ENCODE results near the gene MIS18A. TPM values are rescaled to one million over a fixed set of nuclear protein-coding genes. Genes with fewer than 3 reads are reported as not detected.
"Not testable (repeated sequence)": the region's sequence is repeated elsewhere in the genome, so short reads cannot be mapped to it uniquely, and the experiment has no call there.

Gene MIS18A, protein sequence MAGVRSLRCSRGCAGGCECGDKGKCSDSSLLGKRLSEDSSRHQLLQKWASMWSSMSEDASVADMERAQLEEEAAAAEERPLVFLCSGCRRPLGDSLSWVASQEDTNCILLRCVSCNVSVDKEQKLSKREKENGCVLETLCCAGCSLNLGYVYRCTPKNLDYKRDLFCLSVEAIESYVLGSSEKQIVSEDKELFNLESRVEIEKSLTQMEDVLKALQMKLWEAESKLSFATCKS
- 7.2 TPM for total RNA-seq

DNA sequence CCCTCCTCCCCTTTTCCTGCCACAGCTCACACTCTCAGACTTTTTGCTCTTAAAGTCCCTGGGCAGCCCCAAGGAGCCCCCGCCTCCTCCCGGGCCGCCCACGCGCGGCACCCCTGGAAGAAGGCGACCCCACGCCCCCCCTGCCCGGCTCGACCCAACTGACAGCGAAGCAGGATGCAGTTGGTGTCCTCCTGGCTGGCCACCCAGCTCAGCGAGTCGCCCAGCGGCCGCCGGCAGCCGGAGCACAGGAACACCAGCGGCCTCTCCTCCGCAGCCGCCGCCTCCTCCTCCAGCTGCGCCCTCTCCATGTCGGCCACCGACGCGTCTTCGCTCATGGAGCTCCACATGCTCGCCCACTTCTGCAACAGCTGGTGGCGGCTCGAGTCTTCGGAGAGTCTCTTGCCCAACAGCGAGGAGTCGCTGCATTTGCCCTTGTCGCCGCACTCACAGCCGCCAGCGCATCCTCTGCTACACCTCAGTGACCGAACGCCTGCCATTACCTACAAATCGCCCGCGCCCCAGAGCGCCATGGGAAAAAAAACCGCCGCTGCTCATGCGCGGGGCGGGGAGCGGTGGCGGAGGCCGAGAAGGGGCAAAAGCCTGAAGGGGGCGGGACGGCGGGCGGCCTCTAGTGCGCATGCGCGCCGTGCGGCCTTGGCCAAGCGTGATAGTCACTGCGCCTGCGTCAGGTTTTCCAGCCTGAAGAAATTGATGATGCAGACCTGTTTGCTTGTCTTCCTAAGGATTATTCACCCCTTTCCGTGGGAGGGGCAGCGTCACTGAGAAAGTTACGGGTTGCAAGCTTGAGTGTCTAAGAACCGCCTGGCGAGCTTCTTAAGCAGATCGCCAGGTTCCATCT, at the start of gene MIS18A:
Gene MIS18A (minus strand): TSS at position 532 of the 859 bp plus-strand sequence. CDS start 35 bp downstream, at position 497.
- DNase-seq: peak; percentile 99

DNA sequence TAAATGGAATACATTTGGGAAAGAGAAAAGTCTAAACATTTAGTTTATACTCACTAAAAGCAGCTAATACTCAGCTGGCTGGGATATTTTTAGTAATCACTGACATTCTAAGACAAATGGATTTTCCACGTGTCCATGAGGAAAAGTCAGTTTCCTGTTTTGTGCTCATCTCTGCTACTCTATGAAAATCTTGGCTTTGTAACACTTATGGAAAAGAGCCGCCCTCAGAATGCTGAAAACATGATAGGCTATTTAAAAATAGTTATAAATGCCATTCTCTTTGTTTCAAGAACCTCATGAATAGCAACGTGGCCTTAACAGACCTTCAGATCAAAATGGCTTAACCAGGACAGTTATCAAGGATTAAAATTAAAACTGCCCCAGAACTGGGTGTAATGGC, 49.7 kb upstream of the MIS18A start:
- DNase-seq: no peak

DNA sequence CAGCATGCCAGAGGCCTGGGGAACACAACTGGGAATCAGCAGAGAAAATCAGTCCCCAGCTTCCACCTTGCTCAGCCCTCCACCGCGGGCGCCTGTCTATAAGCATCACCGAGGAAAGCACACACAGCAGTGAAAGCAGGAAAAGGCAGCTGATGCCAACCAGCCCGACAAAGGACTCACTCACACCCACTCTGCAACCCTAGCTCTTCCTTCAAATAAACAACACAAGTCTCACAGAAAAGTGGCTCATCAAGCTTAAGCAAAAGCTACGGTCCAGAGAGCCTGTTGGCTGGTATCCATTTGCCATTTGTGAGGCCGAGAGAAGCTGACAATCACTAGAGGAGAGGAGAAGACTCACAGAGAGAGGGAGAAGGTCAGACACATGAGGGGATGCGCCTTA, 46.9 kb upstream of the MIS18A start:
- DNase-seq: no peak

DNA sequence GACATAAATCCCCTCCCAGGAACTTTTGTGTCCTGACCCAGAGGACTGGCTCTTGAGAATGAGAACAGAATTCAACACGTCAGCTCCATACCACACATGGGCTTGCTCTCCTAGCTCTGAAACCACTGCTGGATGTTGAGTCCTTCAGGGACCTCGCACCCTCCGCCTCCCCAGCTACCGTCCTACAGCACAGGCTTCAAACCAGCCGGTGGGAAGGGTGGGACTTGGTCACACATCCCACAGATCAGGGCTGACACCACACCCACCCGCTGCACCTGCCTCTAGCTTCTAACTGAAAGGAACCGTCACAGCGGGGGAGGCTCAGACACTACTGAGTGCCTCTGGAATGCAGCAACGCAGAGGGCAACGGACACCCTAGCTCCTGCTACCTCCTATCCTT, 43.8 kb upstream of the MIS18A start:
- DNase-seq: no peak

DNA sequence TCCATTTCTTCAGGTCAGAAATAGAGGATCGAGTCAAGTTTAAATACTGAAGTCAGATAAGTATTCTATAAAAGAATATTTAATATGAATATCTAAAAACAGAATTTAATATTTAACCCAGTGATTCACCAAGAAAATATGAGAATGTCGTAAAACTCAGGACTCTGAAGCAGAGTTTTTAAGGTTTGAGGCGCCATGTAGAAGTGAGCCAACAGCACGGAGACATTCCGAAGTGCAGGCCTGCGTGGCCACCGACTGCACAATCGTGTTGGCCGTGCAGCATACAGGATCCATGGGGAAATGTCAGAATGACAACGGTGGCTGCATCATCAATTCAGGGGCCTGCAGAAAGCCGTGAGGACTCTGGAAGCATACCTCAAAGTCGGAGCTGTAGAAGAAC, 43.3 kb upstream of the MIS18A start:
- no peak for DNase-seq

DNA sequence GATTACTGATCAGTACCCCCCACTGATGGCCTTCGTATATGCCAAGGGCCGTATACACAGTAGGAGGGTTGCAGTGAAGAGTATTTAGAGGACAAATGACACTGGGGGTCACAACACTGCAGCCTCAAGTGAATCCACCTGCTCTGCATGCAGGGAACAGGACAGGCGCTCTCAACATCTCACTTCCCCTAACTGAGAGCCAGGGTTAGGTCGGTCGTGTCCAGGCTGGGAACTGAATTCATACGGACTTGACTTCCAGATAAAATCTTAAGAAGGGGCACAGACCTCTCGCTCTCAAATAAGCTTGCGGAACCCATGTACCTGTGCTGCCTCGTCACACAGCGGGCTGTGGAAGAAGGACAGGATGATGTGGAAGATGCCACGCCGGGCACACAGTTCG, 42.6 kb upstream of the MIS18A start:
- no peak for DNase-seq

DNA sequence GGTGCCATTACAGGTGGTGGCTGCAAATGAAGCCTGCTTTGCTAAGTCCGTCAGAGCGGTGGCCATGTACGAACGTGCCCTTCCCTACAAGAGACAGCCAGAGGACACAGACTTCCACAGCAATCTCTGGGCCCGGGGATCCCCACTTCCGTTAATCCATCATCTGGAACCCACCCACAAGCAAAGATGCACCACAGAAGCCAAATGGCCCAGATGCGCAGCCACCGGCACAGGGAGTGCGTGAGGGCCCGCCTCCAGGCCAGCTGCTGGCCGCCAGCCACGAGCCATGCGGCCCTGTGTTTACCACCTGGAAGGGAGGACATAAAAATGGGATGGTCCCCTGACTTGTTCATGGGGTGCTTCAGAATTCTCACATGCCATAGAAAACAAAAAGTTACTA, 41.9 kb upstream of the MIS18A start:
- no peak for DNase-seq

DNA sequence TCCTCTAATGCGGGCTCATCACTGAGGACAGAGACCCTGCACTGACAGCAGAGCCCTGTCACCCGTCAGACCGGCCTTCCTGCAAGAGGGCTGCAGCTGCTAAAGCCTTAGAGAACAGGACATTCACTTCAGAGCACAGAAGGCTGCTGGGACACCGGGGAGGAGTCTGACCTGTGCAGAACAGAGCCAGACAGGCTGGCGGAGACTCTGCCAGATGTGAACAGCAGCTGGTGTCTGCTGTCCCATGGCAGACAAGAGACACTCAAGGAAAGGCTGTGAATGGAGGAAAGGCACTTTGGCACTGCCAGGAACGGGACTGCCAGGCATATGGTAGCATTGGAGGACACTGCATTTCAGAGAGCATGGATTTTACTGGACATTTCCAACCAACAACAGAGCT, 41.2 kb upstream of the MIS18A start:
- DNase-seq: peak; percentile 36

DNA sequence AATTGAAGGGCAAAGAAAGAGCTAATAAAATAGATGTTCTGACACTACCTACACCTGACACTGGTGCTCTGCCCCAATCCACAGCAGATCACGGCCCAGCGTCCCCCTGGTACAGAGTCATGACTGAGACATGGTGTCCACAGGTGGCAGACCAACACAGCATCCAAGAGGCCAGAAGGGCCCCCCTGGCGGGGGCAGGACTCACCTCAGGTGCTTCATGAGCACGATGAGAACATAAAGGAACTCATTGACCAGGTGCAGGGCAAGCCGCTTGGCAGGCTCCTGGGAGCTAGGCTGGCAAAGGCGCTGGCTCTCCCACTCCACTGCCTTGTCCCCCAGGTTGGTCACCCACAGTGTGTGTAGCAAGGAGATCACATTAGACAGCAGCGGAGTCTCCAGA, 40.2 kb upstream of the MIS18A start:
- no peak for DNase-seq

DNA sequence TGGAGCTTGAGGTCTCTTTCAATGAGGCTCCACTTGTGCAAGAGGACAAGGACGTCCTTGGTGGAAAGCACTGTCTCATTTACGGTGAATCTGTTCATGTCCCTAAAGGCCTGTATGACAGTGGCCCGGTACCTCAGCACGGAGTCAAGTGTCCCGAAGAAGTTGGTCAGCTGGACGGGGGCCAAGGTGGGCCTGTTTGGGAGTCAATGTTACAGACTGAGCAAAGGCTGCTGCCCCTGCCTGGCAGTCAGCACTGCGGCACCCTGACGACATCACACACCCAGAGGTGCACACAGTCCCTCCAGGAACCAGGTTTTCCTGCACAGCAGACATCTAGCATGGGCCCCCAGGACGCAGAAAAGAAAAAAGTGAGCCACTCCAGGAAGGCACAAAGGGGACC, 38.9 kb upstream of the MIS18A start:
- DNase-seq: no peak

DNA sequence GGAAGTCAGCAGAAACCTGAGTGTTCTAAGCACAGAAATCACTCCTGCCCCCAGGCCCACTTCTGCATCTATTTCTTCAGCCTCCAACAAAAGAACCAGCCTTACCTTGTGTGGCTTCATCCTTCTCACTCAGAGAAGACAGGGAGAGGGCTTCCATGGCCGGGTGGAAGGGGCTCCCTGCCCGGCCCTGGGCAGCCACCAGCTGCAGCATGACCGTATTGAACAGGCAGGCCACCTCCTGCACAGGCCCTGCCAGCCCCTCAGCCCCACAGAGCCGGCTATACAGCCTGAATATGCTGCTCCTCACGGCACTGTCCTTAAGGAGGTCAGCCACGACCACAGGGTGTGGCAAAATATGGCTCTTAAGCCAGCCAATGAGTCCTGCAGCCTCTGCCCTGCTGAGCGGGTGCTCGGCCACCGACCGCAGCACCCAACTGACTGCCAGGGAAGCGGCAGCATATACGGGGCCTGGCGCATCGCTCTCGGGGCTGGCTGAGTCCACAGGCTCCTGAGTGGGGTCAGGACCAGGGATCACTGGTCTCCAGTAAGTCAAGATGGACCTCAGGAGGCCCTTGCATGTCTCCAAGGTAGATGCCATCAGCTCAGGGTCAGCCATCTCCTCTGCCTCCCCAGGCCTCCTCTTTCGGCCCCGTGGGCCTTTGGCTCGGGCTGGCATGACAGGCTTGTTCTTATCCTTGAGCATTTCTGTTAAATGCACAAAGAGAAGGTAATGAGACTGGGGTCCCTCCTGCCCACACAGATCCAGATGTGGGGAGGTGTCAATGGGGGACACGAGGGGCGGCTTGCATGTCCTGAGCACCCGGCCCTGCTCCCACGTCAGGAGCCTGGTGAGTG, 37.7 kb upstream of the MIS18A start:
- DNase-seq: no peak

DNA sequence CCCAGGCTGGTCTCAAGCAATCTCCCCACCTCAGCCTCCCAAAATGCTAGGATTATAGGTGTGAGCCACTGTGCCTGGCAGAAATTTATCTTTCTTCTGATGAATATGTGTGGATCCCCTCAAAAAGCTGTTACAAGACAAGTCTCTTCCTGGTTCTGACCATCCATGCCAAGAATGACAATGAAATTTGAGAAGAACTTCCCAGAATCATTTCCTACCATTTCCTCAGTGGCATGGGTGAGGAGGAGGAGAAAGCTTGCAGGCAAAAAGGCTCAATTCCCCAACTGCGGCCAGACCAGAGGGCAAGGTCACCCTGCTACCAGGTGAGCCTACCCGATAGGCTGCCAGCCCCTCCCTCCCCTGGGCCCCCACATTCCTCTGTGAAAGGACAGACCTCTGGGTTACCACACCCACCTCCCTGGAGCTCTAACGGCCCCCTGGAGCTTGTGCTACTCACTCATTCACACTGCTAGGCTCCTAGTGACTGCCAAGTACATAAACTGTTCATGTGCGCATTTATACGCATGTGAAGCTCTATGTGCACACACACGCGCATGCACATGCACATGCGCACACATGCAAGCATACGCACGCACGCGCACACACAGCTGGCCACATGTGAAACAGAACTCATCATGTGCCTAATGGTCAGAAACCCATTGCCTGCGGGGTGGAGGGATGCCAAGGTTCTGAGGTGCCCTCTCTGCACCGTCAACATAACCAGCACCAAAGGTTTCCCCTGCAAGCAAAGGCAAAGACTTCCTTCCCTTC, 36.8 kb upstream of the MIS18A start:
- no peak for DNase-seq

DNA sequence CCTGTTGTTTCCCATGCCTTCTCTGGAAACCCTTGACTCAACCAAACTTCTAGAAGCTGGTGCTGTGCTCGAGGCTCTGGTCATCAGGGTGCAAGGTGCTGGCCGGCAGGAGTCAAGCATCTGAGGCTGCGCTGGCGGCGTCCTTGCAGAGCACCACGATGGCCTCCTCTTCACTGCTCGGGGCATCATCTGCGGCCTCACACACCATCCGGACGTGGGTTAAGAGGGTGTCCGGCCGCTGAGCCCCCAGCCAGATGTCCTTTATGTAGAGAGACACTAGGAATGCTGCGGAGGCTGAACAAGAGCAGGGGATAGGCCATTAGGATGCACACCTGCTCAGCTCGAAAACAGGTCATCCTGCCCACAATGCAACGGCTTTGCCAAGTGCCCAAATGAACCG, 36.0 kb upstream of the MIS18A start:
- no peak for DNase-seq

DNA sequence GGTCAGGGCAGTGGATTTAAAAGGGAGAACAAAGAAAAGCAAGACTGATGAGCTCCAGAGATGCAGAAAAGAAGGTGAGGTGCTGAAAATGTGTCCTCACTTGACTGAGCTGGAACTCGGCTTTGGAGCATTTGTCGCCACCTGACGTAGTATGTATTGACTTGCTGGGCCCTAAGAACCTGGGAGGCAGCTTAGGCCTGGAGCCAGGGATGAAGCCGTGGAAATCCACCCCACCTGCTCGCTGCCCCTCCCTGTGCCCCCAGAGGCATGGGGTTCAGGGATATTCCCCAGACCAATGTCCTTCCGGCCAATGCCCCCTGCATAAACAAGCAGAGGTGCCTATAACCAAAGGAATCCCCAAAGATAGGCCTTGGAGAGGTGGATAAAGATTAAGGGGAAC, 34.1 kb upstream of the MIS18A start:
- no peak for DNase-seq

DNA sequence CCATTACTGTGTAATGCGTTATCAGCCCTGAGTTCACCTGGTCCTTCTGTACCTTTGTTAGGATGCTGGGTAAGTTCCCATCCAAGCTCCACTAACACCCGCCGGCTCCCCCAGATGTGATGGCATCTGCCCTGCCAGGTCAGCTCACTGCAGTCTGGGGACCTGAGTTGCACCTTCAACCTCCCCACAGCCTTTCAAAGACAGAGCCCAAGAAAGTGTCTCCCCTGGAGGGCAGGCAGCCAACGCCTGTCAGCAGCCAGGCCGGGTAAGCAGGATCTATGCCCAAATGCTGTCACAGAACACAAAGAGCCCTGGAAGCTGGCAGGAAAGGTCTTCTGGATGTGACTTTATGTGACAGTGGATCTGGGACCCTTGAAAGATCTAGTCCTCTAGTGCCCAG, 33.5 kb upstream of the MIS18A start:
- no peak for DNase-seq

DNA sequence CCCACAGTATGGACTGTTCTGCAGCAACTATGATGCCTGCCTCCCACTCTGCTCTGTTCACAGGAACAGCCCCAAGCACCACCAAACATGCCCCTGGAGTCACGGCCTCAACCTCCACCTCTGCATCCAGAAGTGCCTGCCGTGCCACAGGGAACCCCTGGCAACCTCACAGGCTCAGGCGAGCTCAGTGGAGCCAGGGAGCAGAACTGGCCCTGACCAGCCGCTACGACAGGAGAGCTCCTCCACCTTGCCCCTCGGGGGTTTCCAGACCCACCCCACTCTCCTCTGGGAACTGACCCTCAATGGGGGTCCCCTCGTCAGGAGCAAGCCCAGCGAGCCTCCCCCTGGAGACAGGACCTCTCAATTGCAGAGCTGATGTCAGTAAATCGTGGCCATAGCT, 32.8 kb upstream of the MIS18A start:
- no peak for DNase-seq

DNA sequence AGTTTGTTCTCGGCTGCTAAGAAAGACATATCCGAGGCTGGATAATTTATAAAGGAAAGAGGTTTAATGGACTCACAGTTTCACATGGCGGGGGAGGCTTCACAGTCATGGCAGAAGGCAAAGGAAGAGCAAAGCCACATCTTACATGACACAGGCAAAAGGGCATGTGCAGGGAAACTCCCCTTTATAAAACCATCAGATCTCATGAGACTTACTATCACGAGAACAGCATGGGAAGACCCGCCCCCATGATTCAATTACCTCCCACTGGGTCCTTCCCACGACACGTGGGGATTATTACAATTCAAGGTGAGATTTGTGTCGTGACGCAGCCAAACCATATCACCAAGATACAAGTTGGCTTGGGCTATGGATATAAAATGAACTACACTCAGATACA, 32.1 kb upstream of the MIS18A start:
- not testable (repeated sequence) for DNase-seq

DNA sequence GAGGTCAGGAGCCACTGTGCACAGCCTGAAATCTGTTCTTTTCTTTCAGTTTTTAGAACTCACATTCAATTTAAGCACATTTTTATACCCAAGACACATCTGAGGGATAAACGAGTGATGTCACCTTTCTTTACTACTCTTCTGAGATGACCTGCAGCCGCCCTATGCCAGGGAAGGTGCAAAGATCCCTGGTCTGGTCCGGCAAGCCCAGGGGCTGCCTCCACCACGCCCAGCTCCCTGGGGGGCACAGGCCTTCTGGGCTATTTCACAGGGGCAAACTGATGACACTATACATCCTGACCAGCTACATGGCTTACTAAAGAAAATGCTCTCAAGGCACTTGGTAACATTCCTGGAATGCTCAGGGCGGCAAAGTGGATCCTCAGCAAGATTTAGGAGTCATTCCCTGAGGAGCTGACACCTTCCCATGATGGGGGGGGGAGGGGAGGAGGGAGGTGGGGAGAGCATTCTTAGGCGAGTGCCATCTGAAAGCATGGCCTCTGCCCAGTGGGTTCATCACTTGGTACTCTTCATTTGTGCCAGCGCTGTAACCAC, 31.1 kb upstream of the MIS18A start:
- DNase-seq: no peak

DNA sequence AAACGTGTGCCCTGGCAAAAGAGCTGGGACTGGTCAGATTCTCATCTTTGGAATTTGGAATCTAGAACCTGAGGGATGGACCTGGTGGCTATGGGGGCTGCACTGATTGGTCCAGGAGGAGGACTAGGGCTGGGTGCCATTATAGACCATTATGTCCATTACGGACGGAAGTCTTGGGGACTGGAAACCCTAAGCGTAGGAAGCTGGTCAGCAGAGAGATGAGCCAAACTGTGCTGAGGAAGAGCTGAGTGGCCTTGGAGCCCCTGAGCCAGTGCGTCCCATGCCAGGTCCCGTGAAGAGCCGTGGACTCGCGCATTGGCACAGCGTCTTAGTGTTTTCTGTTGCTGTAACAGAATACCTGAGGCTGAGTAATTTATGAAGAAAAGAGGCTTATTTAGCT, 29.8 kb upstream of the MIS18A start:
- no peak for DNase-seq

DNA sequence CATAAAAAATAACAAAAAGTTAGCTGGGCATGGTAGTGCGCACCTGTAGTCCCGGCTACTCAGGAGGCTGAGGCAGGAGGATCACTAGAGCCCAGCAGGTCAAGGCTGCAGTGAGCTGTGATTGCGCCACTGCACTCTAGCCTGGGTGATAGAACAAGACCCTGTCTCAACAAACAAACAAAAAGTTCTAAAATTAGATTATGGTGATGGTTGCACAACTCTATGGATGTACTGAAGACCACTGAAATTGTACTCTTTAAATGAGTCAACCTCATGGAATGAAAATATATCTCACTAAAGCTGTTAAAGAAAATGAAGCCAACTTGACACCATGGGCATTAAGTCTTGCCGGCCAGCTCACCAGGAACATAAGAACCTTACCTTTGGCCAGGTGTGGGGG, 28.9 kb upstream of the MIS18A start:
- no peak for DNase-seq

DNA sequence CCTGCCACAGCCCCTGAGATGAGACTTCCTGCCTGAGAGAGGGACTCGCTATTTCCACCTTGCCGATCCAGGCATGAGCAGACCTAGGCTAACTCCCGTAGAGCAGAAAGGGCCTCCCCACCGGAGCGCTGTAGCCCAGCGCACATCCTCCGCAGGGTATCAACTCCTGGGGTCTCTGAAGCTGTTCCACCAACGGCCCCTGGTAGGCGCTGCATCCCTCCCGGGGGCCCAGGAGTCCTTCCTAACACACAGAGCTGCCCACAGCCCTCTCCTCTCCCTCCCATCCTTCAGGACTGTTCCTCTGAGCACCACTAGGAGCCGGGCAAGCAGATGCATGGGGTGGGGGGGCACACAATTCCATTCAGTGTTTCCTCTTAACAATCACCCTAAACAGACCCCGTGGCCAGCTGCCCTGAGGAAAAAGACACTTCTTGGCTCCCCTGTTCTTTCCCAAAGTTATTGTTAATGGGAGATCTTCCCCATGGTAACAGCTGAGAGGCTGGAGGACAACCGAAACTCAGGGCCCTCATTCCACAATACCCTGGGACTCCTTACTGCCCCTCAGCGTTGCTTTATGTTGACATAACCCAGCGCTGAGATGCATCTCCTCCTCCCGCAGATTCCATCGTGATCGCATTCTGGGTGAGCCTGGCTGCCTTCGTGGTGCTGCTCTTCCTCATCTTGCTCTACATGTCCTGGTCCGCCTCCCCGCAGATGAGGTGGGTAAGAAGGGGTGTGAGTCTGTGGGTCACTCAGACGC, 27.4 kb upstream of the MIS18A start:
- DNase-seq: peak; percentile 53

All from tongue (tissue), 2 donors.